COLO668 (cell line): Measurements from ENCODE around the gene CNBP.
"Not testable (repeated sequence)": the region's sequence is repeated elsewhere in the genome, so short reads cannot be mapped to it uniquely, and the experiment has no call there.

Experiments used
- DNase-seq: peaks from one replicate; lab custom pipeline; 2025; ENCODE audit not compliant: unreplicated experiment; lab: John Stamatoyannopoulos, UW

Gene CNBP

GRCh38 chr3:129185783-129186182 is 2.1 kb upstream of the CNBP start:
- no peak for DNase-seq

GRCh38 chr3:129184784-129185542 is 1.3 kb upstream of the CNBP start:
- DNase-seq, result not testable (repeated sequence)

- DNase-seq, result peak; percentile 5
Observed at GRCh38 chr3:129184396-129184657, 631 bp upstream of the CNBP start.

- DNase-seq, result peak; percentile 31
Observed at GRCh38 chr3:129182390-129183185, 1.1 kb downstream of the CNBP start.

GRCh38 chr3:129181819-129182218 is 1.9 kb downstream of the CNBP start:
- DNase-seq, result no peak

GRCh38 chr3:129180461-129180860 is 3.2 kb downstream of the CNBP start:
- no peak for DNase-seq

GRCh38 chr3:129176051-129176450 is 7.6 kb downstream of the CNBP start:
- no peak for DNase-seq

- no peak for DNase-seq
Observed at GRCh38 chr3:129173725-129174124, 10.0 kb downstream of the CNBP start.

- no peak for DNase-seq
Observed at GRCh38 chr3:129173206-129173605, 10.5 kb downstream of the CNBP start.

- DNase-seq, result no peak
Observed at GRCh38 chr3:129166579-129167332, 16.9 kb downstream of the CNBP start.

GRCh38 chr3:129165594-129165993 is 18.1 kb downstream of the CNBP start:
- DNase-seq, result not testable (repeated sequence)

- DNase-seq, result no peak
Observed at GRCh38 chr3:129164500-129164899, 19.2 kb downstream of the CNBP start.

- DNase-seq, result no peak
Observed at GRCh38 chr3:129162729-129163579, 20.7 kb downstream of the CNBP start.

- DNase-seq, result peak; percentile 17
Observed at GRCh38 chr3:129161860-129162271, 21.8 kb downstream of the CNBP start.

- peak; percentile 86 for DNase-seq
Observed at GRCh38 chr3:129160891-129161859, 22.5 kb downstream of the CNBP start, which contains the start of gene ISY1. ISY1 (minus strand) TSS chr3:129161063; CDS start chr3:129160975, 88 bp downstream.

GRCh38 chr3:129144786-129145185 is 38.9 kb downstream of the CNBP start:
- no peak for DNase-seq

GRCh38 chr3:129141011-129141410 is 42.7 kb downstream of the CNBP start:
- not testable (repeated sequence) for DNase-seq

GRCh38 chr3:129139911-129140310 is 43.8 kb downstream of the CNBP start:
- DNase-seq, result no peak

GRCh38 chr3:129136275-129136674 is 47.4 kb downstream of the CNBP start:
- not testable (repeated sequence) for DNase-seq
